Measurements from ENCODE around the gene NCBP2. TPM values are rescaled to one million over a fixed set of nuclear protein-coding genes. Genes with fewer than 3 reads are reported as not detected.
A peak's percentile ranks its signal among the peaks of the same experiment; 100 is the strongest.
"Not testable (repeated sequence)": the region's sequence is repeated elsewhere in the genome, so short reads cannot be mapped to it uniquely, and the experiment has no call there.

The NCBP2 gene
- total and polyA plus RNA-seq, 8 donors, result 15.4 to 52.5 (median 40.6) TPM

- Histone ChIP-seq H3K9me3 (no peaks in the 10 kb centered on the region), H3K27ac (no peak overlapping the region), H3K4me1 (peaks cover 8 to 25% (median 17%) of the 10 kb centered on the region in 4 donors), H3K27me3 (no peaks in the 10 kb centered on the region), H3K36me3 (peaks cover 0 to 33% (median 22%) of the 10 kb centered on the region in 4 donors), H3K4me3 (no peak overlapping the region)
- WGBS, 5 donors, result 80 to 88% (median 84%) methylated on average over 23 to 28 of the region's 28 CpGs
- DNase-seq, result no peak
- intact Hi-C loops (cut with DNase I; ENCODE audit: low total_unique reads), result no loop called here
- no peak for TF ChIP-seq POLR2AphosphoS5 (IDR thresholded peaks at IDR 0.05)
- no peak for TF ChIP-seq EP300 (IDR thresholded peaks at IDR 0.05)
- no peak for TF ChIP-seq CTCF (IDR thresholded peaks at IDR 0.05)
- TF ChIP-seq POLR2A (IDR thresholded peaks at IDR 0.05), result no peak
Observed at GRCh38 chr3:196947860-196948441, 5.6 kb upstream of the NCBP2 start.

- peaks cover 8 to 27% (median 17%) of the 10 kb centered on the region in 4 donors for H3K4me1 ChIP-seq
- no peaks in the 10 kb centered on the region for H3K9me3 ChIP-seq
- no peak overlapping the region for H3K4me3 ChIP-seq
- no peak overlapping the region for H3K27ac ChIP-seq
- no peaks in the 10 kb centered on the region for H3K27me3 ChIP-seq
- no peak for DNase-seq
- TF ChIP-seq EP300 (IDR thresholded peaks at IDR 0.05) (no peak), POLR2AphosphoS5 (IDR thresholded peaks at IDR 0.05) (no peak), CTCF (IDR thresholded peaks at IDR 0.05) (no peak), POLR2A (IDR thresholded peaks at IDR 0.05) (no peak)
- 78 to 85% (median 81%) methylated on average over 10 of the region's 10 CpGs for WGBS, 5 donors
- peaks cover 0 to 33% (median 22%) of the 10 kb centered on the region in 4 donors for H3K36me3 ChIP-seq
- intact Hi-C loops (cut with DNase I; ENCODE audit: low total_unique reads), result no loop called here
Observed at GRCh38 chr3:196947136-196947859, 5.0 kb upstream of the NCBP2 start.

- H3K27me3 ChIP-seq; H3K9me3 ChIP-seq; H3K27ac ChIP-seq; DNase-seq; intact Hi-C loops (cut with DNase I; ENCODE audit: low total_unique reads): not testable (repeated sequence)
- H3K4me1 ChIP-seq, result peaks cover 17 to 52% (median 34%) of the 10 kb centered on the region in 4 donors
- H3K4me3 ChIP-seq, result peak overlapping the region in 2 of 4 donors; percentile 87 to 99
- H3K36me3 ChIP-seq, result peaks cover under 1 to 23% (median 18%) of the 10 kb centered on the region in 4 donors
- WGBS, 5 donors, result 46 to 72% (median 57%) methylated on average over 12 to 14 of the region's 14 CpGs
Observed at GRCh38 chr3:196944037-196944790, 1.9 kb upstream of the NCBP2 start.

GRCh38 chr3:196942915-196943277 lies 568 bp upstream of the NCBP2 start:
- Histone ChIP-seq H3K27me3 (no peaks in the 10 kb centered on the region), H3K36me3 (peaks cover 13 to 36% (median 31%) of the 10 kb centered on the region in 4 donors), H3K27ac (peak overlapping the region; percentile 93 to 97 (median 96)), H3K9me3 (no peaks in the 10 kb centered on the region), H3K4me3 (peak overlapping the region; percentile 87 to 100 (median 98)), H3K4me1 (peaks cover 17 to 48% (median 34%) of the 10 kb centered on the region in 4 donors)
- TF ChIP-seq CTCF (IDR thresholded peaks at IDR 0.05), result no peak
- no peak for TF ChIP-seq POLR2A (IDR thresholded peaks at IDR 0.05)
- no peak for TF ChIP-seq EP300 (IDR thresholded peaks at IDR 0.05)
- DNase-seq, result no peak
- intact Hi-C loops (cut with DNase I; ENCODE audit: low total_unique reads), result no loop called here
- WGBS, 5 donors, result 0 to 1% (median 0%) methylated on average over 15 to 25 of the region's 25 CpGs
